A549 (cell line): ENCODE results near the gene PNPLA7. TPM values are rescaled to one million over a fixed set of nuclear protein-coding genes. Genes with fewer than 3 reads are reported as not detected.

Source experiments
- ATAC-seq, 2 experiments: fragments of 200-7000 bp in 1 of 2; fragments of >200 bp in 1 of 2; cut with Nextera tagmentation in 1 of 2; cut with Tn5 transposase in 1 of 2; 3 replicates each; pipeline versions ENCODE4 v1.8.0 to v1.9.1; 2018 to 2020; ENCODE audit warnings: mild to moderate bottlenecking in 1 of 2, moderate library complexity in 1 of 2
- CTCF ChIA-PET: fragments of 300-600 bp; sonication (Branson Sonifier 250); formaldehyde crosslinking; extraction: SDS; loops from one replicate; lab custom pipeline; 2021; ENCODE audit warnings: antibody characterized with exemption, inconsistent platforms; lab: Yijun Ruan, JAX
- POLR2A ChIA-PET: fragments of 350-600 bp; formaldehyde crosslinking; extraction: SDS; loops from one replicate; lab custom pipeline; 2021; ENCODE audit warnings: antibody characterized with exemption, inconsistent platforms; lab: Yijun Ruan, JAX
- DNase-seq, 2 experiments: peaks; one replicate each; pipeline versions ENCODE4 v3.0.0 to v3.0.0-alpha.2; 2011 to 2016; ENCODE audit warnings: low read depth in 1 of 2, low spot score in 1 of 2
- FAIRE-seq: peaks from 2 replicates; lab custom pipeline; 2011; peaks lifted over from hg19 to GRCh38; lab: Jason Lieb, UNC
- H3K27ac ChIP-seq, 2 experiments: fragments of >200 bp; sonication (Bioruptor Twin); formaldehyde crosslinking; 3 replicates each; pipeline ENCODE4 v1.5.1; 2016 to 2017
- H3K4me1 ChIP-seq: fragments of >200 bp; sonication (Bioruptor Twin); formaldehyde crosslinking; 3 replicates; pipeline ENCODE4 v1.6.1; 2016
- H3K4me2 ChIP-seq: fragments of >200 bp; sonication (Bioruptor Twin); formaldehyde crosslinking; 3 replicates; pipeline ENCODE4 v1.6.1; 2016
- H3K4me3 ChIP-seq: fragments of >200 bp; sonication (Bioruptor Twin); formaldehyde crosslinking; 3 replicates; pipeline ENCODE4 v1.5.1; 2016
- H3K9me3 ChIP-seq: fragments of >200 bp; sonication (Bioruptor Twin); formaldehyde crosslinking; 3 replicates; pipeline ENCODE4 v1.6.1; 2016
- ATOH8 ChIP-seq: fragments of 250-450 bp; sonication (Bioruptor Pico); IDR thresholded peaks from 2 replicates; pipeline ENCODE4 v1.5.0; 2020; ENCODE audit warnings: low read depth, mild to moderate bottlenecking, moderate library complexity
- CEBPB ChIP-seq, 2 experiments: fragments of >200 bp in 1 of 2; sonication (Bioruptor Twin) in 1 of 2; formaldehyde crosslinking in 1 of 2; IDR thresholded peaks; 2 replicates each; pipeline ENCODE4 v1.6.1; 2012 to 2016
- CHD4 ChIP-seq: fragments of 200-600 bp; sonication (generic); IDR thresholded peaks from 2 replicates; pipeline ENCODE4 v1.6.1; 2016; ENCODE audit warnings: antibody characterized with exemption, mild to moderate bottlenecking, borderline replicate concordance
- CTCF ChIP-seq: fragments of >200 bp; sonication (Bioruptor Twin); formaldehyde crosslinking; IDR thresholded peaks from 3 replicates; pipeline ENCODE4 v1.5.1; 2016
- EHF ChIP-seq: fragments of 250-450 bp; sonication (Bioruptor Pico); IDR thresholded peaks from 2 replicates; pipeline ENCODE4 v1.5.0; 2020; ENCODE audit warnings: mild to moderate bottlenecking
- EHMT2 ChIP-seq: fragments of 200-600 bp; sonication (generic); IDR thresholded peaks from 2 replicates; pipeline ENCODE4 v1.6.1; 2016; ENCODE audit warnings: antibody characterized with exemption, low read depth, mild to moderate bottlenecking, moderate library complexity
- FOSB ChIP-seq: fragments of 250-450 bp; sonication (Bioruptor Pico); IDR thresholded peaks from 2 replicates; pipeline ENCODE4 v1.5.0; 2020; ENCODE audit warnings: mild to moderate bottlenecking, moderate library complexity
- FOXS1 ChIP-seq: fragments of 250-450 bp; sonication (Bioruptor Pico); IDR thresholded peaks from 2 replicates; pipeline ENCODE4 v1.5.0; 2020; ENCODE audit warnings: mild to moderate bottlenecking, moderate library complexity
- HDAC2 ChIP-seq: fragments of 200-600 bp; sonication (generic); IDR thresholded peaks from 2 replicates; pipeline ENCODE4 v1.6.1; 2016
- HES2 ChIP-seq: fragments of >200 bp; sonication (Bioruptor Twin); formaldehyde crosslinking; IDR thresholded peaks from 2 replicates; pipeline ENCODE4 v1.6.1; 2016
- HEYL ChIP-seq: fragments of 250-450 bp; sonication (Bioruptor Pico); IDR thresholded peaks from 2 replicates; pipeline ENCODE4 v1.8.0; 2021; ENCODE audit warnings: mild to moderate bottlenecking, moderate library complexity
- HMGXB4 ChIP-seq: fragments of 250-450 bp; sonication (Bioruptor Pico); IDR thresholded peaks from 2 replicates; pipeline ENCODE4 v1.5.0; 2021; ENCODE audit warnings: mild to moderate bottlenecking, moderate library complexity, borderline replicate concordance
- HOXA7 ChIP-seq: fragments of 250-450 bp; sonication (Bioruptor Pico); IDR thresholded peaks from 2 replicates; pipeline ENCODE4 v1.5.0; 2020; ENCODE audit warnings: mild to moderate bottlenecking, moderate library complexity
- JUN ChIP-seq, 2 experiments: fragments of >200 bp; sonication (Bioruptor Twin); formaldehyde crosslinking; IDR thresholded peaks; 2 replicates in 1 of 2; 3 replicates in 1 of 2; pipeline ENCODE4 v1.6.1; 2016 to 2017
- KDM1A ChIP-seq: fragments of 200-600 bp; sonication (generic); IDR thresholded peaks from 2 replicates; pipeline ENCODE4 v1.6.1; 2016; ENCODE audit warnings: low read depth, mild to moderate bottlenecking
- KDM5A ChIP-seq: fragments of 200-600 bp; sonication (generic); IDR thresholded peaks from 2 replicates; pipeline ENCODE4 v1.6.1; 2016; ENCODE audit warnings: antibody characterized with exemption, mild to moderate bottlenecking
- MAFK ChIP-seq: fragments of 450-650 bp; IDR thresholded peaks from 2 replicates; pipeline ENCODE4 v1.6.1; 2014; ENCODE audit not compliant: partially characterized antibody
- MAZ ChIP-seq: fragments of 150-350 bp; IDR thresholded peaks from 2 replicates; pipeline ENCODE4 v1.6.1; 2014; ENCODE audit warnings: antibody characterized with exemption, low read depth, low read length, borderline replicate concordance
- NR3C1 ChIP-seq: fragments of >200 bp; sonication (Bioruptor Twin); formaldehyde crosslinking; IDR thresholded peaks from 3 replicates; pipeline ENCODE4 v1.6.1; 2017
- POLR2A ChIP-seq: IDR thresholded peaks from 2 replicates; pipeline ENCODE4 v1.6.1; 2012; ENCODE audit warnings: mild to moderate bottlenecking, low read length
- RAD21 ChIP-seq, 2 experiments: fragments of >200 bp in 1 of 2; sonication (Bioruptor Twin) in 1 of 2; formaldehyde crosslinking in 1 of 2; IDR thresholded peaks in 1 of 2; conservative IDR thresholded peaks in 1 of 2; 2 replicates in 1 of 2; 3 replicates in 1 of 2; pipeline ENCODE4 v1.6.1; 2012 to 2018; ENCODE audit warnings: inconsistent platforms in 1 of 2
- RARB ChIP-seq: fragments of 250-450 bp; sonication (Bioruptor Pico); IDR thresholded peaks from 2 replicates; pipeline ENCODE4 v1.8.0; 2021; ENCODE audit warnings: mild to moderate bottlenecking, moderate library complexity
- RFX5 ChIP-seq: fragments of 450-650 bp; IDR thresholded peaks from 2 replicates; pipeline ENCODE4 v1.7.1; 2014; ENCODE audit warnings: antibody characterized with exemption, mild to moderate bottlenecking, moderate library complexity
- SMC3 ChIP-seq: fragments of >200 bp; sonication (Bioruptor Twin); formaldehyde crosslinking; IDR thresholded peaks from 3 replicates; pipeline ENCODE4 v1.6.1; 2018; ENCODE audit warnings: inconsistent platforms
- TFCP2L1 ChIP-seq: fragments of 250-450 bp; sonication (Bioruptor Pico); IDR thresholded peaks from 2 replicates; pipeline ENCODE4 v1.5.0; 2021; ENCODE audit warnings: mild to moderate bottlenecking
- USF2 ChIP-seq: fragments of 450-650 bp; IDR thresholded peaks from 2 replicates; pipeline ENCODE4 v1.6.1; 2014; ENCODE audit warnings: antibody characterized with exemption
- ZC3H11A ChIP-seq: fragments of 450-650 bp; IDR thresholded peaks from 2 replicates; pipeline ENCODE4 v1.6.1; 2014; ENCODE audit warnings: antibody characterized with exemption, mild to moderate bottlenecking
- ZFP36 ChIP-seq: fragments of 450-650 bp; IDR thresholded peaks from 2 replicates; pipeline ENCODE4 v1.6.1; 2014; ENCODE audit warnings: borderline replicate concordance; ENCODE audit not compliant: partially characterized antibody
- ZNF302 ChIP-seq: fragments of 250-450 bp; sonication (Bioruptor Pico); IDR thresholded peaks from 2 replicates; pipeline ENCODE4 v1.9.0; 2021; ENCODE audit warnings: inconsistent platforms, mild to moderate bottlenecking, moderate library complexity
- WGBS: methylation state at CpG from one replicate; pipeline ENCODE4 v1.1.6; 2017; ENCODE audit errors: missing lambda C conversion rate; 5-methylcytosine and 5-hydroxymethylcytosine counted together
- polyA plus RNA-seq, 4 experiments: library from polyadenylated mRNA; depleted of rRNA in 3 of 4; stranded (reverse); fragments of >200 nt; fragmentation: RNase III in 1 of 4; extraction: RNeasy Plus Mini Kit Qiagen cat#74134 plus additional on column Dnase treatment in 1 of 4; gene quantifications; 2 replicates in 3 of 4; 3 replicates in 1 of 4; pipeline ENCODE4 v1.2.3, GENCODE V29; 2011 to 2017

PNPLA7 gene
- polyA plus RNA-seq, 2 of the 4 experiments (the other 2 are of a cell fraction) = 0.31 to 1.1 TPM

- Histone ChIP-seq H3K4me1 (peaks cover 27% of the 10 kb centered on the region), H3K27ac (peak overlapping the region; percentile 86 to 98), H3K4me3 (no peak overlapping the region), H3K4me2 (peak overlapping the region; percentile 87), H3K9me3 (no peaks in the 10 kb centered on the region)
- ChIA-PET POLR2A (interaction anchor here (0.5 to 2.6 kb wide), 4 partner anchors 11 to 178 kb away, joined by 4 to 13 read pairs (median 6); partner anchors contain the start of genes EXD3, NOXA1 and NRARP), CTCF (interaction anchor here (0.7 to 6.8 kb wide), 8 partner anchors 11 to 329 kb away, joined by 3 to 48 read pairs (median 4); partner anchors contain the start of genes EXD3, NOXA1 and NRARP)
- DNase-seq (no peak), FAIRE-seq (no peak), ATAC-seq (no peak)
- WGBS = 86% methylated on average over 10 of the region's 10 CpGs
- TF ChIP-seq RAD21 (conservative IDR thresholded peaks at IDR 0.05 in 1 of 2, IDR thresholded peaks at IDR 0.05 in 1 of 2) (no peak), MAFK (no peak), HEYL (CRISPR knock-in tag) (no peak), FOXS1 (CRISPR knock-in tag) (no peak), POLR2A (no peak), CHD4 (no peak), RFX5 (no peak), CEBPB (IDR thresholded peaks at IDR 0.05) (no peak), ZNF302 (CRISPR knock-in tag) (no peak), HOXA7 (CRISPR knock-in tag) (no peak), EHMT2 (no peak), ZC3H11A (no peak), JUN (IDR thresholded peaks at IDR 0.05) (no peak), EHF (no peak), CTCF (no peak), ZFP36 (no peak), TFCP2L1 (CRISPR knock-in tag) (no peak), KDM1A (no peak), HMGXB4 (no peak)
These were observed 137.8 kb downstream of the PNPLA7 start for GRCh38 chr9:137412431-137412830.

GRCh38 chr9:137411645-137412380 lies 138.4 kb downstream of the PNPLA7 start:
- ChIA-PET POLR2A (interaction anchor here (1.0 to 2.6 kb wide), 3 partner anchors 11 to 179 kb away, joined by 4 to 13 read pairs (median 7); partner anchors contain the start of genes EXD3, NOXA1 and NRARP), CTCF (interaction anchor here (0.9 to 6.8 kb wide), 7 partner anchors 11 to 173 kb away, joined by 3 to 48 read pairs (median 6); partner anchors contain the start of genes EXD3, NOXA1 and NRARP)
- Histone ChIP-seq H3K27ac (peak overlapping the region; percentile 86 to 98), H3K4me2 (peak overlapping the region; percentile 87), H3K4me3 (peak overlapping the region; percentile 32), H3K4me1 (peaks cover 31% of the 10 kb centered on the region), H3K9me3 (no peaks in the 10 kb centered on the region)
- FAIRE-seq (no peak), DNase-seq (peak; percentile 86 to 87), ATAC-seq (peak; percentile 73 to 75)
- 8% methylated on average over 13 of the region's 30 CpGs for WGBS
- TF ChIP-seq ATOH8 = no peak
- no peak for TF ChIP-seq USF2
- no peak for TF ChIP-seq HES2
- TF ChIP-seq RARB (CRISPR knock-in tag) = no peak
- no peak for TF ChIP-seq HEYL (CRISPR knock-in tag)
- no peak for TF ChIP-seq EHF
- TF ChIP-seq MAZ = no peak
- no peak for TF ChIP-seq SMC3
- no peak for TF ChIP-seq POLR2A
- no peak for TF ChIP-seq EHMT2
- TF ChIP-seq HDAC2 = no peak
- no peak for TF ChIP-seq KDM5A
- no peak for TF ChIP-seq HMGXB4
- no peak for TF ChIP-seq FOSB (CRISPR knock-in tag)
- peak in 1 of 2 experiments; percentile 74; a peak in 3 of 5 replicates for TF ChIP-seq JUN (IDR thresholded peaks at IDR 0.05)
- no peak for TF ChIP-seq CEBPB (IDR thresholded peaks at IDR 0.05)
- TF ChIP-seq NR3C1 = no peak
- no peak for TF ChIP-seq RAD21 (conservative IDR thresholded peaks at IDR 0.05 in 1 of 2, IDR thresholded peaks at IDR 0.05 in 1 of 2)
